ENCODE data around the gene PIK3R4.

PIK3R4 gene

GRCh38 chr3:130640027-130640426 is 106.6 kb downstream of the PIK3R4 start:
- no peak for DNase-seq (ENCODE audit: low spot score)

DNA sequence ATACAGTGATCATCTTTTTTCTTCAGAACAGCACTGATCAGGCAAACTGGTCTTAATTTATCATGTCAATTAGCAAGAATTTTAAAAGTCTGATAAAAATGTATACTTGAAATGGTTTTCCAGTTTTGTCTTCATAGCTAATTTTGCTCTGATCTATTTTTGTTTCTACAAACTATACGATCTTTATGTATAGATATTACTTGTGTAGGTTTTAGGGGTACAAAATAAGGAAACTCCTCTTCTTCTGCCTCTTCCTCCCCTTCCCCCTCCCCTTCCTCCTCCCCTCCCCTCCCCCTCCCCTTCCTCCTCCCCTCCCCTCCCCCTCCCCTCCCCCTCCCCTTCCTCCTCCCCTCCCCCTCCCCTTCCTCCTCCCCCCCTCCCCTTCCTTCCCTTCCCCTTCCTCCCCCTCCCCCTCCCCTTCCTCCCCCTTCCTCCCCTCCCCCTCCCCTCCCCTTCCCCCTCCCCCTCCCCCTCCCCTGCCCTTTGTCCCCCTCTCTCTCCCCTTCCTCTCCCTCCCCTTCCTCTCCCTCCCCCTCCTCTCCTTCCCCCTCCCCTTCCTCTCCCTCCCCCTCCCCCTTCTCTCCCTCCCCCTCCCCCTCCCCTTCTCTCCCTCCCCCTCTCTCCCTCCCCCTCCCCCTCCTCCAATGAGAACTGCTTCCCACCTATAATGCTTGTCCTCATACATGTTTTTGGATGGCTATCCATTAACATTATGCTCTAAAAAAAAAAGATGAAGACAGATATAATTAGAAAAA is 110.0 kb downstream of the PIK3R4 start:
- no peak for DNase-seq (ENCODE audit: low spot score)

DNA sequence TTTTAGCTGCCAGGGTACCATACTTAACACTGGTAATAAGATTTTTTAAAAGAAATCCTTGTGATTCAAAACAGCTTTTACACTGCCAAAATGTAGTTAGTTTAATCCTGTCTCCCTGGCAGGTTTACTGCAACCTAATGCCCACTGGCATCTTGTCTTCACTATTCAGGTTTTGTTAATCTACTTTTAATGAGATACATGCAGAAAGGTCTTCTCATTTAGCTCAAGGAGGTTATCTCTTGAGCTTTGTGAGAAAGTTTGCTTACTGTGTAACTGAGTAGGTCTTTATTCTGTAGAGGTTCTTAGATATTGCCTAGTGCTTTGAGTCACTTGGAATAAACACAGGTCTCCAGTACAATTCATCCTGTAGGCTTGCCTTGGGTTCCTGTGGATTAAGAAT is 110.7 kb downstream of the PIK3R4 start:
- DNase-seq (ENCODE audit: low spot score) = no peak

DNA sequence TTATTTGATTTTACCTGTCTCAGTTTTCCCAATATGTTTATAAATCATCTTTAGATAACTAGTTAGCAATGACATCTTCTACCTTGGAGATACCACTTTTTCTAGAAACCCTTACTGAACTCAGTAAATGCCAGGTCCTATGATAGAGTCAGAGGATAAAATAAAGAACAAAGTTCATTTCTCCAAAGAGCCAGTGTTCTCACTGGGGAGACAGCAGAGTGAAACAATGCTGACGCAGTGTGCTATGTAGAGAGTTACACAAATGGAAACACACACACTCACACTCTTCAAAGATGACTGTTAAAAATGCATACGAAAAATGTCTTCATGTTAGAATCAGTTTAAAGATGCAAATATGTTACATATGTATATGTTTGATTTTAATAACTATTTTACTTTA is 111.3 kb downstream of the PIK3R4 start:
- DNase-seq (ENCODE audit: low spot score) = no peak
